Measurements from ENCODE around the gene PPARD.

DNA sequence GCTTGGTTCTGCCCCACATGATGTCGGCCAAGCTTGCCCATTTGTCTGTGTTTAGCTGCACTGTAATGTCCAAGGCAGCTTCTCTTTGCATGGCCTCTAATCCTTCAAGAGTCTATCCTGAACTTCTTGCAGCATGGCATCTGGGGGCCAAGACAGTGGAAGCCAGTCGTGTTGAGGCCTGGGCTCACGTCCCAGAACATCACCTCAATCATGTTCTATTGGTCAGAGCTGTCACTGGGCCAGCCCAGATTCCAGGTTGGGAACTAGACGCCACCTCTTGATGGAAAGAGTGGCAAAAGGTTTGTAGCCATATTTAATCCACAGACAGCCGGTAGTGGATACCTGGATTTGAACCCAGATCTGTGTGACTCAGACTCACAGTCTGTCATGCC lies 25.3 kb downstream of the PPARD start:
- TF ChIP-seq EZH2 (IDR thresholded peaks at IDR 0.05; ENCODE audit: insufficient read depth, poor library complexity, severe bottlenecking) (no peak), EZH2phosphoT487 (IDR thresholded peaks at IDR 0.05; ENCODE audit: insufficient read depth, low read depth) (no peak)
